GM19351 (cell line): Measurements from ENCODE around the gene TPCN1.

Experiments used
- ATAC-seq: cut with Tn5 transposase; IDR thresholded peaks from one replicate; pipeline ENCODE4 v1.9.1; 2021; ENCODE audit warnings: mild to moderate bottlenecking, moderate library complexity; ENCODE audit not compliant: unreplicated experiment

The TPCN1 gene

GRCh38 chr12:113222730-113223531, 1.7 kb downstream of the TPCN1 start:
- no peak for ATAC-seq

- no peak for ATAC-seq
Measured at GRCh38 chr12:113224955-113225354, 3.7 kb downstream of the TPCN1 start.

- ATAC-seq: no peak
Measured at GRCh38 chr12:113226696-113227568, 5.7 kb downstream of the TPCN1 start.

- no peak for ATAC-seq
Measured at GRCh38 chr12:113227686-113228391, 6.6 kb downstream of the TPCN1 start.

GRCh38 chr12:113228394-113229028, 7.2 kb downstream of the TPCN1 start:
- ATAC-seq: no peak

GRCh38 chr12:113230315-113231234, 9.3 kb downstream of the TPCN1 start:
- ATAC-seq: peak; percentile 20

GRCh38 chr12:113231235-113232088, 10.2 kb downstream of the TPCN1 start:
- no peak for ATAC-seq

- no peak for ATAC-seq
Measured at GRCh38 chr12:113232089-113232839, 11.0 kb downstream of the TPCN1 start.

- ATAC-seq: peak; percentile 66
Measured at GRCh38 chr12:113232840-113233585, 11.7 kb downstream of the TPCN1 start.

- ATAC-seq: no peak
Measured at GRCh38 chr12:113233967-113234366, 12.7 kb downstream of the TPCN1 start.

GRCh38 chr12:113234483-113234882, 13.2 kb downstream of the TPCN1 start:
- no peak for ATAC-seq

- no peak for ATAC-seq
Measured at GRCh38 chr12:113235976-113236375, 14.7 kb downstream of the TPCN1 start.

- ATAC-seq: no peak
Measured at GRCh38 chr12:113236539-113237399, 15.5 kb downstream of the TPCN1 start.

- ATAC-seq: no peak
Measured at GRCh38 chr12:113237748-113238147, 16.5 kb downstream of the TPCN1 start.

- ATAC-seq: no peak
Measured at GRCh38 chr12:113238309-113238708, 17.0 kb downstream of the TPCN1 start.

- ATAC-seq: no peak
Measured at GRCh38 chr12:113239288-113239771, 18.1 kb downstream of the TPCN1 start.
